GM19035 (cell line): ENCODE measurements around the gene AMOT.

ENCODE experiments used
- ATAC-seq: cut with Tn5 transposase; IDR thresholded peaks from one replicate; pipeline ENCODE4 v1.9.1; 2021; ENCODE audit not compliant: unreplicated experiment

AMOT gene

DNA sequence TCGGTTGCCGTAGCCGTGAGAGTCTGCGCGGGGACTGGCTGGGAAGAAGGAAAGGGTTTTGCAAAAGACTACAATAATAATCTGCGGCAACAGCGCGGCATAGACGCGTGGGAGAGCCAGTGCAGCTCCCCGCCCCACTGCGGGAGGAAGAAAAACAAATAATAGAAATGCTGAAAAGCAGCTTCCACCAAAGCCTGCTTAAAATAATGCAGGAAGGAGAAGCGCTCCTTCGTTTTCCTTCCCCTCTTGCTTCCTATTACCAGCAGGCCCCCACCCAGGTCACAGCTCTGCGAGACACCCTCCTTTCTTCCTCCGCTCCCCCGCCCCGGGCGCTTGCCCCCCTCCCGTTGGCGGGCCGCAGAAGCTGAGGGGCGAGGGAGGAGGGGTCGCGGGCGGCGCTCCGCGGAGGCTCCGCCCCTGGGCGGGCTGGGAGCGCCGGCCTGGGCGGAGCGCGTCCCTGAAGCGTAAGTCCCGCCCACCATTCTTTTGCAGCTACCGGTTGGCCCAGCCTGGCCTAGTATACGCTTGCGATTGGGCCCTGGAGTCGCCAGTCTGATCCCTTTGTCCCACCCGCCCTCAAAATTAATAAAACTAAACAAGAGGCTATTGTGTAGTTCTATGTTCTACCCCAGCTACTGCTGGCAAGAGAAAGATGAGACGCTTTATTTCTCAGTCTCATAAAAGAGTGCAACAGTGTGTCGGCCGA lies 636 bp upstream of the AMOT start:
- ATAC-seq: peak; percentile 93

DNA sequence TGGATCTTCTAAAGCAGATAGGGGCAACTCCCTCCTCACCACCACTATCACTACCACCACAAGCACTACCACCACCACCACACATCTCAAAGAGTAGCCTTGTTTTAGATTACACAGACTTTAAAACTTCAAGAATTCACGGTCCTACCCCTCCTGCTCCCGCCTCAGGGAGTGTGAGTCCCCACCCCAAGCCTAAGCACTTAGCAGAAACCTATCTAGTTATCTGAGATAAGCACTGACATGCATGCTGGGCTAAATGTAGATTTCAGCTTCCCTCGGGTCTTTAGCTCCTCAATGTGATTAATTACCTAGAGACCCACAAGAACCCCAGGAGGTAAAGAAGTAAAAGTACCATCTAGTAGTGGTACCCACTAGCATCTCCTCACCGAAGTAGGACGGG lies 775 bp downstream of the AMOT start:
- no peak for ATAC-seq

DNA sequence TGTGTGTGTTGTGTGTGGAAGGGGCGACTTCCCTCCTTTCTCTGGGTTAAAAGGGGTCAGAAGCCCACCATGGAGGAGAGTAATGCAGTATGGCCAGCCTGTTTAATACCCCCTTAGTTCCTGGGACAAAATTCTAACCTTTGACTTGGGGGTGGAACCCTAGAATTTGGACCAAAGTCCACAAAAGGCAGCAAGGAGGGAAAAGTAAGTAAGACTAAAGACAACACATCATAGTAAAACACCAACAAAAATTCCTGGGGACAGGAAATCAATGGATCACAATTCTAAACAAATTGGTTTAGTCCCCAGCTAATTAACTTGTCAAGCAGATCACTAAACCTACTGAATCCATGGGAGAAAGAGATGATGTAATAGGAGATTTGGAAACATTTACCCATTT lies 3.1 kb downstream of the AMOT start:
- ATAC-seq: no peak

DNA sequence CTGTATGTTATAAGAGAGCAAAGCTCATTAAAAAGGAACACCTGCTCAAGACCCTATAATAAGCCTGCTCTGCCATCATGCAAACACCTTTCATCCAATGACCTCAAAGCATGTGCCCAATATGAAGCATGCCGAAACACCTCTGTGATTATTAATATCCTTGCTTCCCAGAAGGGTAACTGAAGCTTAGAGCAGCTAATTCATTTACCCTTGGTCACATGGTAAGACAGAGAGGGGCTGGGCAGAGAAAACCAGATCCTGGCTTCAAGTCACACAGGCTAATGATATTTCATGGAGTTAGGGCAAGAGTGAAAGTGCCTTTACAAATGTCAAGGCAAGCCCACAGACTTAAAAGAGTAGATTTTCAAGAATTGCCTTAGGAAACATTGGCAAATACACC lies 5.6 kb downstream of the AMOT start:
- ATAC-seq: no peak

DNA sequence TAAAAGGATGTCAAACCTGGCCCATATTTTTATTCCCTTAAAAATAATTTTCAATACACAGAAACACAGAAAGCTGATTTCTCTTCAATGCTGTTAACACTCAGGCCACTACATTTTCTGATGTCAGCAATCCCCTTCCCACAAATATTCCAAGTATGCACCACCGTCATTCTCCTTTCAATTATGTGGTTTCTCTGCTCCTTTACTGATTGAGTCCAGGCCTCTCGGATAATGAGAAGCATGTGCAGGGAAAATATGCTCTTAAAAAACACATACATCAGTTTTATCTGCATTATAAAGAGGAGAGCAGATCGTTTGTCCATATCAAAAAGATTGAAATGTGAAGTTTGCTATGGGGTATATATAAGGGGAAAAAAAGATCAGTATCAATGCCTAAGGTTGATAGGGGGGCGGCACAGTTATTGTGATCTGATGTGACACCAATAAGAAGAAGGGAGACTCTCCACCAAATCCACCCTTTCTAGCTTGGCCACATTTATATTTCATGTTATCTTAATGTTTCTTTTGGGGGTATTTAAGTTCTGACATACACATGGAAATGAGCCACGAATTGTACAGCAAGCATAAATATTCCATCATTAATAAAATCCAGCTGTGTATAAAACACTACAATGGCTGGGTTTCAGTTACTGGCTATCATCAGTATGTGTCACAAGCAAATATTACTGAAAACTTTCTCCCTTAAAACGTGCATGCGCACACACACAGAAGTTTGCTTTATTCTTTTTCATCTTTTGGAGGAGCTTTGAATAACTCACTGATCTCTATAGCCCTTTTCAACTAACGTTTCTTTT lies 6.4 kb downstream of the AMOT start:
- no peak for ATAC-seq

DNA sequence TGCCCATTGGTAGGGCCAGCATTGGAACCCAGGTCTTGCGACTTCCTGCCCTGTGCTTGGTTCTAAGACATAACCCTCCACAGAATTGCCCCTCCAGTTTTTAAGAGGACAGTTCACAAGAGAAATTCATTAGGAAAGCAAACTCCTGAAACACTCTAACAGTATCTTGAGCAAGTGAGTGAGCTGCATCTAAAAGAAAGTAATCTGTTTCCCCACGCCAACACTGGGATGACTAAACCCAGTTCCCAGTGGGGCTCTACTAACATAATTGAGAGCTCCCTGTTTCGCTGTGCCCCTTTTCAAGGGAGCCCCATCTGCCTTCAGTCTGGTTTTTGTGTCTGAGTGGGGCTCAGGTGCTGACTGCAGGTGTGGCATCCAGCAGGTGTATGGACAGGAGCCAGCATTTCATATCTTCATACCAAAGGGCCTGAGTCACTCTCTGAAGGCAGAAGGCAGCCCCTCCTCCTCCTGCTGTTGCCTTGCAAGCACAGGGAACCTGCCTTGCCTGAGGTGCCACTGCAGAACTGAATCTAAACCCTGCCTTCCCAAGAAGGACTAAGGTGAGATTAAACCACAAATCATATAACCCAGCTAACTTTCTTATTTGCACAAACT lies 8.0 kb downstream of the AMOT start:
- ATAC-seq: no peak

DNA sequence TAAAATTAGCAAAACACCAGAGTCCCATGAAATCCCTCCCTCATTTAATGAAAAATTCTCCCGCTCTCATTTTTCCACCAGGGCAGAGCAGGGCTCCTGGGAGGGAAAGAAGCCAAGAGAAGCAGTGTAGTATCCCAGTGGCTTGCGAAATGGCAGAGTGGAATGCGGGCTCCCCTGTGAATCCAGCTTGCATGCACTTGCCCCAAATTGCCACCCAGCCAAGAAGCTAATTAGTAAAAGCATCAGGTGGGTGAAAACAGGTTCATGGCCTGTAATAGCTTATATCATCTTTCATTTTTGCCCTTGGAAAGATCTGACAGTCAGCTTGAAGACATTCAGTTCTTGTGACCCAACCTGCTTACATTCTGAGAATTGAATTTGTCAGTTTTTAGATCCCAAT lies 10.1 kb downstream of the AMOT start:
- no peak for ATAC-seq

DNA sequence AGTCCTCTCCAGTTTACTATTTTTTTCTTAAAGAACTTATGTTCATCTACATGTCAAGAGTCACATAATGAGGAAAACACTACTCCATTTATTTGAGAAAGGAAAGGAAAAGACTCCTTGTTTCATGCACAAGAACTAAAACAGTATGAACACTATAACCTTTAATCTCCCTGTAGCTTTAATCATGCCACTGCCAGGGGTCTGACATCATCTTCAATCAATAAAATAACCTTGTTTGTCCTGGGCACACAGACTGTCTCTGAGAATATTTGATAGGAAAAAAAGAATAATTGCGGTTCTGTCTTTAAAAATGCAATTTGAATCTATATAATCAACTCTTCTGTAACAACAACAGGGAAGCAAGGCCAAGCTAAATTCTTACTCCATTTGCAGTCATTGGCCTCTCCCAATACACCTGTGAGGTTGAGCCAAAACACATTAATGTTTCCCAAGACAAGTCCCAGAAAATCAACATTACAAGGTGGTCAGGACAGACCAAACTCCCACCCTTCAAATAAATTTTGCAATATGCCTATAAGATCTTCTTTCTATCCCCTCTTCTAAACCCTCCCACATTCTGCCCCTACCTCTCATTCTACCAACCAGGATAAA lies 13.2 kb downstream of the AMOT start:
- ATAC-seq: no peak

DNA sequence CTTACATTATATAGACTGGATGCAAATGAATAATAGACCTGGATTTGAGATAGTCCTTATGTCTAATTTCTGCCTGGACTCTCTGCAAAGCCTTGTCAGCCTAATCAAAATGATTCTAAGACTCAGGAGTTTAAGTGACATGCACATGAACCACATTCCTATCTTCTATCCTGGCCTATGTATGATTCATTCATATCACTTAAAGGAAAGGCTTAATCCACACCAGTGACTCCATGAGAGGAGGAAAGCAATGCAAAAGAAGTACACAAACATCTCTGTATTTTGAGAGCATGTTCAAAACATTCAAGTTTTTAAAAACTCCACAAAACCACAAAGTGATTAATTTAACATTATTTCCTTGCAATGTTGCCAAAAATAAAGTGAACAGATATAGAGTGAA lies 14.6 kb downstream of the AMOT start:
- no peak for ATAC-seq

DNA sequence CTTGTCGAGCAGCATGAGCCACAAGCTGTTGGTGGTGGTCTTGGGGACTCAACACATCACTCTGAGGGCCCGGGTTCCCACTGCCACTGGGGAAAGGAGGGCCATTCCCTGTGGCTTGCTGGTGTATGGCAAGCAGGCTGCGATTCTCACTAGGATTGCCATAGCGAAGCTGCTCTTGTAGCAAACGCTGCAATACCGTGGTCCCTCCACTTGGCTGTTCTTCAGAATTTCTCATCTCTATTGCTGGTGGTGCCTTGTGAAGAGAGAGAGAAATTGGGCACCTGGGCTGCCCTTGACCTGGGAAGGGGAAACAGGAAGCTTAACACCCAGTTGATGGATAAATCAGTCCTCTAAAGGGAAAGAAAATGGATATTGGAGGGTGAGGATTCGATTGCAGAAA lies 17.7 kb downstream of the AMOT start:
- ATAC-seq: no peak

DNA sequence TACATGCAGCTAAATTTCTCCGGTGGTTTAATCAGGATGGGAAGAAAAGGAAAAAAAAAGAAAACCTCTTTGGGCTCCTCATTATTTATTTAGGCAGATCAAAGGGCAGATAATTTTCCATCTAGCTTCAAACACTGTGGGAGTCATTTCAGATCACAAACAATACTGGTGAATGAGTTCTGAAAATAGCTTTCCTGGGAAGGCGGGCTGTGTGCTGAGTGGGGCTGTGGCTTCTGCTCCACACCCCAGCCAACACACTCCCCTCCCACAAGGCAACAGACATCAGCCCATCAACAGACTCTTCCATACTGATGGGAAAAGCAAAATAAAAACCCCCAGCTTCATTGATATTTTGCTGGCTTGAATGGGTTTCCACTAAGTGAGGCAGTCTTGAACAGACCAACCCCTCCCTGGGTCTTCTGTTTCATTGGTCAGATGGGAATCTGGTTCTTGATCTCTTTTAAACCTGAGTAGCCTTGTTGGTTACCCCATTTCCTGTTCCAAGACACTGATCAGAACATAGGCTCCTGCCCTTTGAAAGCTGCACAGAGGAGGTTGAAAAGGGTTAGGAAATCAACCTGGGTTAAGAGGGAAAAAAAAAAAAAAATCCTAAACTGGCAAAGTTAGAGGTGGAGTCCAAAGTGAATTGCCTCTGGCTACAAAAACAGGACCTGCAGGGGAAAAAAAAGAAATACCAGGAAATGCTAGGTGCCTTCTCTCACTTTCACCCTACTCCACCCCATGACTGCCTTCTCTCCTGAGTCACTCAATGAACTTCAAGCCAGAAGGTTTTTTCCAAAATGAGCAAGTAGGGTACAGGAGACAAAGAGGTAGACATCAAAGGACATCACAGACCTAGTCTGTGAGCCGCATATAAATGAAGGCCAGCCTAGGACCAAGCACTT lies 20.0 kb downstream of the AMOT start:
- ATAC-seq: no peak

DNA sequence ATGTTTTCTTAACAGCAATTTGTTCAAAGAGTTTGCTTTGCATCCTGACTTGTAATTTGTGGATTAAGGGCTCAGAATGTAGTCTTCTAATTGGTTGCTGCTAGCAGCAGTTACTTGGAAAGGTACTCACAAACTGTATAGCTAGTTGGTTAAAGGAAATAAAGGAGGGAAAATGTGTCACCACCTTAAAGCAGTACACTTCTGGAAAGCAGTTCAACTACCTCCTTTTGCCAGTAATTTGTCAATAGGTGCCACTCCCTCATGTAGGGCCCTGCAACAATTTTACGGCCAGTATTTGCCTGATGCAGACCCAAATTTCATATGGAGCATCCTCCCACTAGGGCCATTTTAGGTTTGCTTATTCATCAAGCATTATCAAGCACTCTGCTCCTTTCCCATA lies 20.8 kb downstream of the AMOT start:
- ATAC-seq: no peak

DNA sequence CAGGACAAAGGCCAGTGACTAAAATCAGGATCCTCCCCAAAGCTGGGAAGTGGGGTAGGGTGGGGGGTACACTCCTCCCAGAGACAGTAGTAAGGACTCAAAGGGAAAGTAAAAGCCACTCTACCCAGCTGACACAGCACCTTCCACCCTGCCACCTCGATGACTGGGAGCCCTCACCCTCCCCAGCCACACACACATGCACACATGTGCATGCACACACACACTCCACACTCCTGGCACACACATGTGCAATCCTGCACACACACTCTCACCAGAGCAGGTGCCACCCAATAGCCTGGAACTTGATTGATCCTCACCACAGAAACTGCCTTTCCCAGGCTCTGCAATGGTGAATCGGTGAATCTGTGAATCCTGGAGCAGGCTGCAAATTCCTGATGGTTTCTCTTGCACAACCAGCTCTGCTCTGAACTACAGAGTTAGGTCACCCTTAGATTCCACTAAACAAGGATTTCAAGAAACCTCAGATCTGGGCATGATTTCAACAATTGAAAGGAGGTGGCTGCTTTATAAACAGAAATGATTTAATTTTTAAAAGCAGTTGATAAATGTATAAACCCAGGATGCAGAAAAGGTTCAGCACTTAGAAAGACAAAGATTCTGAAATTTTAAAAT lies 21.5 kb downstream of the AMOT start:
- no peak for ATAC-seq

DNA sequence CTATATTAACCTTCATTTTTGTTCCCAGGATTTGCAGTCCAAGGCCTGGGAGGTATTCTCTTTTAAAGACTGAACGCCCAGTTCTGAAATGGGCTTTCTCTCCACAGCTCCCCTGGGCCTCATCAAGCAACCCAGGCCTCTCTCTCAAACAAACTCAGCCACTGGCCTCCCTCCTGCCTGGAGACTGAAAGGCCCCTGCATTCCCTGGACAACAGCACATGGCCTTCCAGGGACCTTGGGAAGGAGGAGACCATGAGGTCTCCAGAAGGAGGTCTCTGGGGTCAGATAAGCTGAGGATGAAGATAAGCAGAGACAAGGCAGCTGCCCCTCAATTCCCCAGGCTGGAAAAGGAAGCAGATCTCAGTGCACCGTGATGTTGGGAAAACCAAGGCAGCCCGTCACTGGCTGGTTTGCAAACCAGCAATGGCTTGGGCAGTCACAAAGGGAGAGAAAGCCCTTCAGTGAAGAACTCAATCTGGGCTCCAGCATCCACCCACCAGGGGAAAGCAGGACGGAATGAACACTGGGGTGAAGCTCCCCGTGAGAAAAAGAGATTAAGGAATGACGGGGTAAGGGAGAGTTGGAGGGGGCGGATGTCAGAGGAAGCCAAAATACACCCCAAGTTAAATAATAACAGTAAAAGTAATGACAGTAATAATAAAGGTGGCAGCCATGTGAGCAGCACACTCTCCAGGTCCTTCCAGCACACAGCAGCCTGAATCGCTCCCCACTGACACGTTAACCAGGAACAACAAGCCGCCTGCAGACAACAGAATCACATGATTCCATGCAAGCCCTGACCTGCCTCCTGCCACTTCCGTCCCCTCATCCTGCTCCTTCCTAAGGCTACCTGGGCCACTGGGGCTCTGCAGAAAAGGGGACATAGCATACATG lies 22.3 kb downstream of the AMOT start:
- no peak for ATAC-seq

DNA sequence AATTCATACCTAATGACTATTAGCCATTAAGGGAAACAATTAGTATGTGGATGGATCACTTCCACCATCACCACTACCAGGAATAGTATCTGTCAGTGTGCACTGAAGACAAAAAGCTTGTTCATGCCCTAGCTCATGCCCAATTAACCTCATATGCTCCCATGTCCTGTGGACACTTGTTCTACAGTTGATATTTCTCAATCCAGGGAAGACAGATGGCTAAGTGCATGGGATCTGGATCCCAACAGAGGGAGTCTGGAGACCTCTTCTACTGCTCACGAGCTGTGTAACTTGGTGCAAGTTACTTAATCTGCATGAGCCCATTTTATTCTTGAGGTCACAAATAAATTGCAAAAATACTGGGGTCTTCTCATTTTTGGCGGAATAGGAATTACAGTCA lies 23.7 kb downstream of the AMOT start:
- no peak for ATAC-seq

DNA sequence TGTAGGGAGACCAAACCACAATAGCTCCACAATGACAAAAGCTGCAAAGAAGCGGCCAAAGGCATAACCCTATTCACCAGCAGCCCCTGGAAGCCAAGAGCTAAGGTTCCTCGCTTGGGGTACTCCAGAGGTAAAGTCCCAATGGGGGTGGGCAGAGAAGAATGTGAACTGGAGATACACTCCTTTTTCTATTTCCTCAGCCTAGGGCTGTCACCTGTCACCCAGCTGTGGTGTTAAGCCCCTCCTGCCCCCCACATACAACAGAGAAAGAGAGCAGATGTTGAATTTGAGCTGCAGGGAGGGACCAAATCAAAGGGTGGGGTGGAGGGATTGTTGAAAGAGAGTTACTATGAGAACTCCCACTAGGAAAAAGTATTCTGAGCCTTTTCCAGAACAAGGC lies 26.1 kb downstream of the AMOT start:
- ATAC-seq: no peak

DNA sequence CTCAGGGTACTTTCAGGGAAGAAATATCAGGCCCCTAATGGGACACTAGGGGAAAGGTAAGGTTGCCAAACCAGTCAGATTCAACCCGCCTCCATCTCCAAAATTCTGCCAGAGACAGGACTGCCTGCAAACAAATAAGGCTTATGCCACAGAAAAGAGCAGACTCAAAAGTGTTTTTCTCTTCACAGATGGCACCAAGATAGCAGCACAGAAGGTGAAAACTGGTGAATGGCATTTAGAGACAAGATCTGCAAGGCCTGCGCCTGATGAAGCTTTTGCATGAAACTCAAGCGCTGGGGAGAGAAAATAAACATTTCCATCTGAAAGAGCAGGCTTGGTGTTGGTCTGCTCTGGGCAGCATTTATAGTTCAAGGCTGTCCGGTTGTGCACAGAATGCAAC lies 27.9 kb downstream of the AMOT start:
- no peak for ATAC-seq

DNA sequence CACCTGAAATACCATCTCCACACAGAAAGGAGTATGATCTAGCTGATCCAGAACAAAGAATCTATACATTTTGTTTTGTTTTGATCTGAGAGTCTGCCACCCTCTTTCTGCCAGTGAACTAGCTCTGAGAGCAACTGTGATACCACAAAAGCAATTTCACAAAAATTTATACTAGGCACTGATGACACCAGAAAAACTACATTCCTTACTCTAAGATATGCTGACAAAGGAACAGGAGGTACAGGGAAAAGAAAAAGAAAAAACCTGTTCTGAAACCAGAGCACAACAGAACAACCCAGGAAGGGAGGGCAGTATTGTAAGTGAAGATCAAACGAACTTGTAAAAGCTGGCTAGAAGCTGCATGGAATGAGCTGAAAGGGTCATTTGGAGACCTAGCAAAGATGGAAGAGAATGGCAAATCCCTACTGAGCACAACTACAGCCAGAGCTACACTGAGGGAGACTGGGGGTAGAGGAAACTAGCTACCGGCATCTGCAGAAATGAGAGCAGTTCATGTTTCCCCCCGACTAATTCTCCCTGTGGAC lies 31.9 kb downstream of the AMOT start:
- no peak for ATAC-seq

DNA sequence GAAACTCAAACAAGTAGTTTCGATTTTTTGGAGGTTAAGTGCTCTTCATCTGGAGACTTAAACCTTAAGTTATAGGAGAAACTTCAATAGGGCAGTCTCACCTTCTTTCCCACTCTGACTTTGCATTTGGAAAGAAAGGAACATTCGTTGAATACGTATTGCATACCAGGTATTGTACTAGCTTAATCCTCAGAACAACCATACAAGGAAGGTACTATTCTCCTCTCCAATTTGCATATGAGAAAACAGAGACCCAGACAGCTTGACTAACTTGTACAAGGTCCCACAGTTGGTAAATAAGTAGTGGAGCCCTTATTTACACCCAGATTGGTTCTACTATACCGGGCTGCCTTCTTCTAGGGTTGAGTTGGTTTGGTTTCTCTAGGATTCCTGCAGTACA lies 32.6 kb downstream of the AMOT start:
- no peak for ATAC-seq
